GM18951 (cell line): ENCODE data around the gene NFKBIL1.

Experiments
- POLR2A ChIP-seq: IDR thresholded peaks from 4 replicates; pipeline ENCODE4 v1.6.1; 2011; ENCODE audit warnings: mild to moderate bottlenecking; ENCODE audit not compliant: insufficient read length, insufficient read depth; ENCODE audit errors: extremely low read depth
- in situ Hi-C: fragments of 300-500 bp; cut with MboI; formaldehyde crosslinking; loops from one replicate; pipeline ENCODE4 v1.12.0; 2022; ENCODE audit warnings: low sequenced_read_pairs, mixed read lengths, inconsistent platforms; ENCODE audit not compliant: unreplicated experiment

The NFKBIL1 gene

DNA sequence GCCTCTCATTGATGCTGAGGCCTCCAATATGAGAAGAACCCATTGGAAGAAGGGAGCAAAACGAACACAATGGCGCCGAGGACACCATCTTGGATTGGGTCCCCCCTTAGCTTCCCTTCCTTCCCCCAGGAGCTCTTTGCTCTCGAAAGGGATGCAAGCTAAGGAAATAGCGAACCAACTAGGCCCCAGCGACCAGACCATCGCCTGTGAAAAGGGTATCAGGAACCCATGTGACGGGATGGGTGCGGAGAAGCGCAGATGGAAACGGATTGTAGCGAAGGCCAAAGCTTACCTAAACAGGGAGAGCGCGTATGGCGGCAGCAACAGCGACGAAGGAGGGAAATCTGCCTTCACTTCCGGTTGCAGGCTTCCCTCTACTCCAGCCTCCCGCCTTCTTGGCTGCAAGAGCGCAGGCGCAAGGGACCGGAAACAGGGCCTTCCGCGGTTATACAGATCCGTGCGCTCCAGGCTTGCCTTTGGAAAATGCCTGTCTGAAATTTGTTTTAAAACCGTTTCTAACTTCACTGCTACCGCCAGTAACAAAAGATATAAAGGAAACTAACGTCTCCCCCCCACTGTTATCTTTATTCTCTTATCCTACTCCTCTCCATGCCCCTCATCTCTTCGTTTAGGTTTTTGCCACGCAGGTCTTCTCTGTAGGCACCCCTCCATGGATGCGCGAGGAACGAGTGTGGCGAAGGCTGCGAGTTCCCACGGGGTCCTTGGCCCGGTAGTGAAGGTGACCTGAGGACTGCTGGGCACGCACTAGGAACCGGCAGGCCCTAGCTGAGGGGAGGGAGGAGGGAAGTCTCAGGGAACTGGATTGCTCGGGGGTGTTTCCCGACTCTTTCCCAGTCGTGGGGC is 5.5 kb upstream of the NFKBIL1 start, which contains the start of gene DDX39B:
TSS of gene DDX39B (minus strand) at position 346 of the 864 bp plus-strand sequence. CDS start 1,471 bp downstream, outside the sequence.
- TF ChIP-seq POLR2A = peak; percentile 86
- in situ Hi-C loops = no loop called here

DNA sequence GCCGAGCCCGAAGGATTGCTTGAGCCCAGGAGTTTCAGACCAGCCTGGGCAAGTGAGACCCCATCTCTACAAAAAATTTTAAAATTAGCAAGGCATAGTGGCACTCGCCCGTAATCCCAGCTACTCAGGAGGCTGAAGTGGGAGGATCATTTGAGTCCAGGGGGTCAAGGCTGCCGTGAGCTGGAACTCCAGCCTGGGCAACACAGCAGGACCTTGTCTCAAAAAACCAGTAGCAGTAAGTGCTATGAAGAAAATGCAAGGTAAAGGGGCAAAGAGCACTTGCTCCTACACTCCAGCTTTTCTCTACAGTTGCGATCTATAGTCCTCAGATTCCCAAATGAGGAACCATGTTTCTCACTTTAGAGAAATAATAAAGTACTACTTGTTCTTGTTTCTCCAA is 3.8 kb upstream of the NFKBIL1 start:
- in situ Hi-C loops = no loop called here
- no peak for TF ChIP-seq POLR2A

DNA sequence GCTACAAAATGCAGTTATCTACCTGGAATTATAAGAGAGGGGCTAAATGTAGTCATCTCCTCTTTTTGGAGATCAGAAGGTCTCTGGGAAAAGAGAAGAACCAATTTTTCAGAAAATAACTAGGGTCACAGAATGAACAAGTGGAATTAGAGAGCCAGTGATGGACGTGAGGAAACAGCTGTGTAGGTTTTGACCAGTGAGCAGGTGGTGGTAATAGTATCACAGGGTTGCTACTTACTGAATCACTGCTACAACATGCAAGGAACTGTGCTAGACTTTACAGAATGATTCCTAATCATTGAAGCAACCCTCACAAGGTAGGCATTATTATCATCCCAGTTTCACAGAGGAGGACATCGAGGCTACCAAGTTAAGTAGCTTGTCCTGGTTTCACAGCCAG is 2.7 kb upstream of the NFKBIL1 start:
- in situ Hi-C loops = no loop called here
- no peak for TF ChIP-seq POLR2A

DNA sequence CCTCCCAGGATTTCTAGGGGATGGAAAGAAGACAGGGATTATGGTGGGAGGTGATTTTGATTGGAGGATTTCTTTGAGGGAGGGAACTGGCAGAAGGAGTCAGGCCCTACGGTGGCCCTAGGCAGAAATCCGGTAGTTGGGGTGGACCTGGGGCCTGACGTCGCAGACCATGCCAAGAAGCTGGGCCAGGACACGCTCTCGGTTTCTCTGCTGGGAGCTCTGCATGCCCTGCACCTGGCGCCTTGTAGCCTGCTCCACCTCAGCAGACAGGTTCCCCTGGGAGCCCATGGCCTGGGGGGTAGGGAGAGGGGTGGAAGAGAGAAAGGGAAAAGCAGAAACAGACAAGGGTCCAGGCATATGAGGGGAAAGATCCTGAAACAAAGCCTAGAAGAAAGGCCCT is 2.1 kb upstream of the NFKBIL1 start:
- TF ChIP-seq POLR2A = no peak
- in situ Hi-C loops = no loop called here

DNA sequence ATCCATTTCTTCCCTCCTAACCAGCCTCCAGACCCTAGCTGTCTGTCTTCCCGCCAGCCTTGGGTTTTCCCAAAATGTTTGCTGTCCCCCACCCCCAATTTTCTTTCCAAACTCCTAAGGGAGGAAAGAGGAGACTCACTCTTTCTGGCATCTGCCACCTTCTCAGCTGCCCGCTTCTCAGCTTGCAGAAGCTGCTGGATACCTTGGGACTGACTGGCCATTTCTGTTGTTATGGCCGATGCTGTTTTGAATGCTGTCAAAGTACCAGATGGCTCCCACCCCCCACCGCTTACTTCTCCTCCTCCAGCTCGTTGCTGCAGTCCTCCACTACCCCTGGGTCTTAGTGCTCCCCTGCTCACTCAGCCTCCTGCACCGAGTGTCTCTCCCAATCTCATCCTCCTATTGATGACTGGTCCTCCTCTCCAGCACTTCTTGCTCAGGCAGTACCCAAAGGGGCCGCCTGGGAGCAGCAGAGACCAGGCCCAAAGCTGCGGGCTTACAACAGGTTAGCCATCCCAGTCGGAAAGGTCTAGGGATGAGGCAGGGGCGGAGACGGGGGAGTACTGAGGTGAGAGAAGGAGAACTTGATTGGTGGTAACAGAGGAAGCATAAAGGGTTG is 960 bp upstream of the NFKBIL1 start, which contains the start of gene ATP6V1G2:
TSS of gene ATP6V1G2 (minus strand) at position 270 of the 619 bp plus-strand sequence. CDS start at position 221, 49 bp downstream.
- in situ Hi-C loops = no loop called here

DNA sequence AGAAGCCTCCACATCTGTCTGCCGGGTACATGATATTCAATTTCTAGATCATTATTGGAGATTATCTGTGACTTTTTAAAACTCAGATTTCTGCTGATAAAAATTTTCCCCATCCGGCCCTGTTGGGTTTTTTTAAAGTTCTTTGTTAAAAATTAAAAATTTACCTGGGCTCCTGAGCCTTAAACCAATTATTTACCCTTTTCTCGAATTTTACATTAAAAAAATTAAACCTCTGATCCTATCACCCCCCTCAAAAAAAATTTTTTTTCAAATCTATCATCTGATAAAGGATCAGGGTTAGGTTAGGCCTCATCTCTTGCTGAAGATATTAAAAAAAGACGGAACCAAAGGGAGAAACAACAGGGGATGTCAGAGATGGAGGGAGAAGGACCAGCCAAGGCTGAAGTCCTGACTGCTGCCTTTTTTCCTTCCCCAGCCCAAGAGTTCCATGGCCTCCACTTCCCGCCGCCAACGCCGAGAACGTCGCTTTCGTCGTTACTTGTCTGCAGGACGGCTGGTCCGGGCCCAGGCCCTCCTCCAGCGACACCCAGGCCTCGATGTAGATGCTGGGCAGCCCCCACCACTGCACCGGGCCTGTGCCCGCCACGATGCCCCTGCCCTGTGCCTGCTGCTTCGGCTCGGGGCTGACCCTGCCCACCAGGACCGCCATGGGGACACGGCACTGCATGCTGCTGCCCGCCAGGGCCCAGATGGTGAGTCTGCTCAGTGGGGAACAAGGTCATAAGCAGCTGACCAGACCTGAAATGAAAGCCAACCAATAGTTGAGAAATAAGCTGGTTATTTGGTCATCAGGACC is 527 bp downstream of the NFKBIL1 start:
- in situ Hi-C loops = no loop called here
- TF ChIP-seq POLR2A = no peak

More for the DNA sequence above, 960 bp upstream of the NFKBIL1 start, which contains the start of gene ATP6V1G2:
- TF ChIP-seq POLR2A = no peak

DNA sequence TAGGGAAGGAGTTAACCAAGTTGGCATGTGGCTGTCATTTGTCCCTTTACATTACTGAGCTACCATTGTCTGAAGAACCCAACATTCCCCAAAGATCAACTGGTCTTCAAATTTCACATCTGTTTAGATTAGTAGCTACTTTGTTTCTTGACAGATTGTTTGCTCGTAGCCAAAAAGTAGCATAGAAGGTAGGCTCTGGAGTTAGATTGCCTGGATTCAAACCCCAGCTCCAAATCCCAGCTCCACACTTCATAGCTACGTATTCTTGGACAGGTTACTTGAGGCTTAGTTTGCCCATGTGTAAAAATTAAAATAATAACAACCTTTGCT is 1.1 kb downstream of the NFKBIL1 start:
- in situ Hi-C loops = no loop called here
- TF ChIP-seq POLR2A = no peak

DNA sequence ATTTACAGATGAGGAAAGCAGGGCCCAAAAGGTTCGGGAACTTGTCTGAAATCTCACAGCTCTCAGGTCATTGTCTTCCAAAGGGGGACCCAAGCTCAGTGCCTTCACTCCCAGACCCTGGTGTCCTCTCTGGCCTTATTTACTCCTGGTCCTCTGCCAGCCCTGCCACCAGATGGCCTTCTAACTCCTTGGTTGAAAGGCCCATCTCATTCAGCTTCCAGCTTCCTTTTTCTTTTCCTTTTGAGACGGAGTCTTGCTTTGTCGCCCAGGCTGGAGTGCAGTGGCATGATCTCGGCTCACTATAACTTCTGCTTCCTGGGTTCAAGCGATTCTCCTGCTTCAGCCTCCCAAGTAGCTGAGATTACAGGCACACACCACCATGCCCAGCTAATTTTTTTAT is 4.0 kb downstream of the NFKBIL1 start:
- in situ Hi-C loops = loop anchor here (5.0 kb wide), 1 partner anchor 46 kb away; no protein-coding TSS in a partner anchor

DNA sequence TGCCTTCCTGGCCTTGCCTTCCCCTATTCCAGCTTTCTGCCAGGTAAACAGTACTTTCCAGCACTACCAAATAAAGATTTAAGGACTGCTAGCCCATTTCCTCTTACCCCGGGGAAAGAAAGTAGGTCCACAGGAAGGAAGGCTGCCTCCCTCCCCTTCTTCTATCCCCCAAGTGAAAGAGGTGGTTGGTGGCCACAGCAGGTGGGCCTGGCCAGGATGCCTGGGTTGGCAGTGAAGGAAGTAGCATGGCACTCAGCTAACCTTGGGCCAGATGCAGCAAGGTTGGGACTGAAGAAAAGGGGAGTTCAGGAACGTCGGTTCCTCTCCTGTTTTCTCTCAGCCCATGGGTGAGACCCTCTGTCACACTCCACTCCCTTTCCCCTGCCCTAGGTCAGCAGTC is 8.9 kb downstream of the NFKBIL1 start:
- TF ChIP-seq POLR2A = no peak

DNA sequence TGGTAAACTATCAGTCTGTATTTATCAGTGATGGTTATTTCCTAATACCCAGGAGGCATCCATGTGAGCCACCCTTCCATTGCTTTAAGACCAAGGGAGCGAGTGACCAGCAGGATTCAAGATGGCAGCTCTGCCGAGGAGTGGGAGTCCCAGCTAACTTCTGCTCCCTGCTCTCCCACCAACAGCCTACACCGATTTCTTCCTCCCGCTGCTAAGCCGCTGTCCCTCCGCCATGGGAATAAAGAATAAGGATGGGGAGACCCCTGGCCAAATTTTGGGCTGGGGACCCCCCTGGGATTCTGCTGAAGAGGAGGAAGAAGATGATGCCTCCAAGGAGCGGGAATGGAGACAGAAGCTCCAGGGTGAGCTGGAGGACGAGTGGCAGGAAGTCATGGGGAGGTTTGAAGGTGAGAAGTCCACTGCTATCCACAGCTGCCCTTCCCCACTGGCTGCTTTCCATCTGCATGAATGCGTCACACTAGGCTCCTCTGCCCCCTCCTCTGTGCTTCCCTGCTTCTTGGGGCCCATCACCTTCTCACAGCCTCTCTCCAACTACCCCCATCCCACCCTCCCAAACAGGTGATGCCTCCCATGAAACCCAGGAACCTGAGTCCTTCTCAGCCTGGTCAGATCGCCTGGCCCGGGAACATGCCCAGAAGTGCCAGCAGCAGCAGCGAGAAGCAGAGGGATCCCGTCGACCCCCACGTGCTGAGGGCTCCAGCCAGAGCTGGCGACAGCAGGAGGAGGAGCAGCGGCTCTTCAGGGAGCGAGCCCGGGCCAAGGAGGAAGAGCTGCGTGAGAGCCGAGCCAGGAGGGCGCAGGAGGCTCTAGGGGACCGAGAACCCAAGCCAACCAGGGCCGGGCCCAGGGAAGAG is 10.3 kb downstream of the NFKBIL1 start:
- no peak for TF ChIP-seq POLR2A

More for the DNA sequence above, 8.9 kb downstream of the NFKBIL1 start:
- in situ Hi-C loops = no loop called here

DNA sequence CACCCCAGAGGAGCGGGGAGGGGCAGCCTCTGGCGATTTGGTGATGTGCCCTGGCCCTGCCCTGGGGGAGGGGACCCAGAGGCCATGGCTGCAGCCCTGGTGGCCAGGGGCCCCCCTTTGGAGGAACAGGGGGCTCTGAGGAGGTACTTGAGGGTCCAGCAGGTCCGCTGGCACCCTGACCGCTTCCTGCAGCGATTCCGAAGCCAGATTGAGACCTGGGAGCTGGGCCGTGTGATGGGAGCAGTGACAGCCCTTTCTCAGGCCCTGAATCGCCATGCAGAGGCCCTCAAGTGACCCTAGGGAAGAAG is 10.9 kb downstream of the NFKBIL1 start:
- in situ Hi-C loops = no loop called here
- no peak for TF ChIP-seq POLR2A

More for the DNA sequence above, 10.3 kb downstream of the NFKBIL1 start:
- in situ Hi-C loops = no loop called here

DNA sequence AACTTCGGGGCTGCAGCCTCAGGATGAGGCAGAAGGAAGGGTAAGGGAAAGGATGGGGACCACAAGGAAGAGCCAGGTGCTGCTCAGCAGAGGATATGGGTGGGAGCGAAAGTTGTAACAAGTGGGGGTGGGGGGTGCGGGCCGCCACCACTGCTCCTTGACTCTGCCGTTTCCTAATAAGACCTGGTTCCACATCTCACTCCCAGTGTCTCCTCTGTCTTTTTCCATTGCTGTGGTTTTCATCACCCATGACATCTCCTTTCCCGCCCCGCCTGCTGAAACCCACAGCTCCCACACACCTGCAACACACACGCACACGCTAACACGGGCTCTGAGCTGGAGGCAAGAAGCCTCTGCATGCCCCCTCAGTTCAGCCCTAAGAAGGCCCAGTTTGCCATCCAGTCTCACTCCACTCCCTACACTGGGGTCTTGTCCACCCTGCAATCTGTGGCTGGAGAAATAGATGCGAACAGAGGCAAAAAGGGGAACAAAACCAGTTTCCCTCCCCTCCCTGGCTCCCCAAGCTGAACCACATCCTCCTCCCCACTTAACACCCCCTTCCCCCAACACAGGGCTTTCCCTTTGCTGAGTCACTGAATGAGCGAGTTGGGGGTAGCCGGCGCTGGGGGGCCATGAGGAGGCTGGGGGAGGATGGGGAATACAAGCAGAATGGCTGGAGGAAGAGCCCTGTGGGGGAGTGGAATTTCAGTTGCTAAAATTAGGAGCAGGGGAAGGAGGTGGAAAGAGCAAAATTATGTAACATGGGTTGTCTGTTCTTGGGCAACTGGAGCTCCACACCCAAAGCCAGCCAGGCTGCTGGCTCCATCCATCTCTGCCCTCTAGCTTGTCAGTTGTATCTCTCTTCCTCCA is 11.5 kb downstream of the NFKBIL1 start:
- in situ Hi-C loops = no loop called here
- peak; percentile 57 for TF ChIP-seq POLR2A

DNA sequence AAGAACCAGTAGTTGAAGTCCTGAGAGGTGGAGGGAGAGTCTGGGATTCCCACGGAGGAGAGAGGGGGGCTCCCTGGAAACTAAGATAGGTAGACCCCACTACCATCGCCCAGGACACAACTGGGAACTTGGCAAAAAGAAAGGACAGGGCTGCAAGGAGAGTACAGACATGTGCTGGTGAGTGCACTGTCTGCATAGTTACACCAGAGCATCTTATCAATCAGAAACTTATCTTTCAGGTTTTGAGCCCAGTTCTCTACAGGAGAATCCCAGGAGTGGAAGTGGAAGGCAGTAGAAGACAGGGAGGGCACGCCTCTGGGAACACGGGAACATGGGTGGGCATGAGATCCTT is 12.2 kb downstream of the NFKBIL1 start:
- in situ Hi-C loops = no loop called here
- no peak for TF ChIP-seq POLR2A
